Stimulated activated CD8-positive, alpha-beta memory T cell treated with anti-CD3 and anti-CD28 coated beads, Interleukin-4, amount 100 ng/mL, for 48 hours (primary cell): Measurements from ENCODE around the gene ZNF324.
"Not testable (repeated sequence)": the region's sequence is repeated elsewhere in the genome, so short reads cannot be mapped to it uniquely, and the experiment has no call there.

Experiments used
- DNase-seq: peaks from one replicate; pipeline ENCODE4 v3.0.0-alpha.2; 2020

ZNF324 gene

GRCh38 chr19:58466760-58467589 lies at the start of gene ZNF324:
Gene ZNF324 (plus strand): TSS chr19:58467080. CDS start chr19:58469186, 2,106 bp downstream.
- DNase-seq, result peak; percentile 99

DNA sequence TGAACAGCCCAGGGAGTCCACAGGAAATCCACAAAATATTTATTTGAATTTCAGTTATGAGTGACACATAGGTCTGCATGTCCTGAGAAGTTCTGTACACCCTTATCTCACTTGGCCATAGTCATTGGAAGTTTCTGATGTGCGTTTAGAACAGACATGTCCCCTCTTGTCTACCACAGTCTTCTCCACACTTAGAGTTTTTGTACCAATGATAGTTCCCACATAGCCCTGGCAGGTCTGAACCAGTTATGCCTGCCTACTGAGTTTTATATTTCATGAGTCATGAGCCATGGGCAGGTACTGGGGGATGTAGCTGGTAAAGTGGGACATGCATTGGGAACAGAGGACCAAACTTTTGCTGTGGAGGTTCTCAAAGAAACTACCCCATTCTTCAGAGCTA lies 38.3 kb upstream of the ZNF324 start:
- DNase-seq, result no peak

GRCh38 chr19:58429745-58430144 lies 37.1 kb upstream of the ZNF324 start:
- DNase-seq, result no peak

GRCh38 chr19:58434217-58434616 lies 32.7 kb upstream of the ZNF324 start:
- DNase-seq, result no peak

GRCh38 chr19:58439576-58440554 lies 27.0 kb upstream of the ZNF324 start, which contains the start of gene ZNF132:
Gene ZNF132 (minus strand): TSS chr19:58440153. CDS start chr19:58439821, 332 bp downstream.
- DNase-seq, result peak; percentile 94

- DNase-seq, result no peak
Measured at GRCh38 chr19:58440556-58440955, 26.3 kb upstream of the ZNF324 start.

- not testable (repeated sequence) for DNase-seq
Measured at GRCh38 chr19:58442986-58443385, 23.9 kb upstream of the ZNF324 start.

GRCh38 chr19:58448860-58449259 lies 18.0 kb upstream of the ZNF324 start:
- DNase-seq, result not testable (repeated sequence)

GRCh38 chr19:58449980-58450379 lies 16.9 kb upstream of the ZNF324 start:
- DNase-seq, result not testable (repeated sequence)

DNA sequence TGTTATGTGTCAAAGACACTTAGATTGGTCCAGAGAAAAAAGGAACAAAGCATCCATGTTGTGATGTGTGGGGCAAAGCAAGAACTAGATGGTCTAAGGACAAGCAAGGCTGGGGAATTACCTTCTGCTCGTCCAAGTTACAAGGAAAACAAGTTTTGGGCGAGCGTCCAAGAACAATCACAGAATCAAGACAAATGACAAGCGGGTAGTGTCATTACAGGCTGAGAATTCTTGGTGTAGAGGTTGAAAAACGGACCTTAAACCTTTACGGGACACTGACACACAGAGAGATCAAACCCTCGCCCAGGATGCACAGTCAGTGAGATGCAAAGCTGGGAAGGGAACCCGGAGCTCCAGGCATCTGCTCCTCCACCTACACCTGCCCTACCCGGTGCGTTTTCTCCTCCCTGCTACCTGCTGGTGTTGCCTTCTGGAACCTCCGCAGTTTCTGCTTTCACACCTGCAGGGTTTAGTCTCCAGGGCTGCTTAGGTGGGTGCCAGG lies 16.0 kb upstream of the ZNF324 start:
- no peak for DNase-seq

- peak; percentile 97 for DNase-seq
Measured at GRCh38 chr19:58451358-58452101, 15.3 kb upstream of the ZNF324 start, which contains the start of gene ZNF324B. Gene ZNF324B (plus strand): TSS chr19:58451622. CDS start chr19:58453702, 2,080 bp downstream.

- no peak for DNase-seq
Measured at GRCh38 chr19:58453743-58454142, 13.1 kb upstream of the ZNF324 start.

GRCh38 chr19:58455306-58455705 lies 11.6 kb upstream of the ZNF324 start:
- no peak for DNase-seq

- DNase-seq, result no peak
Measured at GRCh38 chr19:58456111-58456510, 10.8 kb upstream of the ZNF324 start.

DNA sequence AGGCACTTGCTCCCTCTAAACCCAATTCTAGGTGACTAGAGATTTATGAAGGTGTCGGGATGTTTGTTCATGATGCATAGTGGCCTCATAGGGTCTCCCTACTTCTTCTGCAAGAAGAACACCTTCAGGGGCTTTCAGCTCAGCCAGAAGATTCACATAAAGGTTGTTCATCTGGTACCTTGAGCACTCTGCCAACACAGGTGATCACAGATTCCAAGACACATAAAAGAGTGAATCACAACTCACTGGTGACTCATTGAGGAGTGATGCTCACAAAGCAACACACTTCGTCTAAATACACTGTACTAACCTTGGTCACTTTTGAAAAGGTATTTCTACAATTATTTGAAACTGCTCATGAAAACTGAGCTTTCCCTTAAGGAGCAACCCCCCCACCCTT lies 6.8 kb upstream of the ZNF324 start:
- DNase-seq, result no peak

GRCh38 chr19:58466089-58466759 lies 656 bp upstream of the ZNF324 start:
- DNase-seq, result no peak

GRCh38 chr19:58468216-58468839 lies 1.4 kb downstream of the ZNF324 start:
- DNase-seq, result no peak

- no peak for DNase-seq
Measured at GRCh38 chr19:58469241-58470013, 2.5 kb downstream of the ZNF324 start.

DNA sequence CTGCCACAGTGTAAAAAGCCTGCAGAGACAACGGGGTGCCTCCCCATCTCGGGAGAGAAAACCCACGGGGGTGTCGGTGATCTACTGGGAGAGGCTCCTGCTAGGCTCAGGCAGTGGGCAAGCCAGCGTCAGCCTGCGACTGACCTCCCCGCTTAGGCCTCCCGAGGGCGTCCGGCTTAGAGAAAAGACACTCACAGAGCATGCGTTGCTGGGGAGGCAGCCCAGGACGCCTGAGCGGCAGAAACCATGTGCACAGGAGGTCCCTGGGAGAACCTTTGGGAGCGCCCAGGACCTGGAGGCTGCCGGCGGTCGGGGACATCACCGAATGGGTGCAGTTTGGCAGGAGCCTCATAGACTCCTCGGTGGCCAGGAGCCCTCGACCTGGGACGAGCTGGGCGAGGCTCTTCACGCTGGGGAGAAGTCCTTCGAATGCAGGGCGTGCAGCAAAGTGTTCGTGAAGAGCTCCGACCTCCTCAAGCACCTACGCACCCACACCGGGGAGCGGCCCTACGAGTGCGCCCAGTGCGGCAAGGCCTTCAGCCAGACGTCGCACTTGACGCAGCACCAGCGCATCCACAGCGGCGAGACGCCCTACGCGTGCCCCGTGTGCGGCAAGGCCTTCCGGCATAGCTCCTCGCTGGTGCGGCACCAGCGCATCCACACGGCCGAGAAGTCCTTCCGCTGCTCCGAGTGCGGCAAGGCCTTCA lies 4.1 kb downstream of the ZNF324 start:
- not testable (repeated sequence) for DNase-seq

DNA sequence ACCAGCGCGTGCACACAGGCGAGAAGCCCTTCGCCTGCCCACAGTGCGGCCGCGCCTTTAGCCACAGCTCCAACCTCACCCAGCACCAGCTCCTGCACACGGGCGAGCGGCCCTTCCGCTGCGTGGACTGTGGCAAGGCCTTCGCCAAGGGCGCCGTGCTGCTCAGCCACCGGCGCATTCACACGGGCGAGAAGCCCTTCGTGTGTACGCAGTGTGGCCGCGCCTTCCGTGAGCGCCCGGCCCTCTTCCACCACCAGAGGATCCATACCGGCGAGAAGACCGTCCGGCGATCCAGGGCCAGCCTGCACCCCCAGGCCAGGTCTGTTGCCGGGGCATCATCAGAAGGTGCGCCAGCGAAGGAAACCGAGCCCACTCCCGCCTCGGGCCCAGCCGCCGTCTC lies 4.9 kb downstream of the ZNF324 start:
- no peak for DNase-seq
